ENCODE results near the gene KCNMA1. TPM values are rescaled to one million over a fixed set of nuclear protein-coding genes. Genes with fewer than 3 reads are reported as not detected.

The KCNMA1 gene
- total RNA-seq, 1 experiment from 2014 or later: 0.49 TPM

- intact Hi-C loops (cut with micrococcal nuclease): no loop called here
- ChIA-PET CTCF (no interaction called here), RAD21 (ENCODE audit: low non-redundant PET in 1 of 2, low total read pairs in 2 of 2, uncharacterized antibody in 2 of 2, unreplicated experiment in 2 of 2) (no interaction called here), POLR2A (no interaction called here)
- no peak overlapping the region for H3K27ac ChIP-seq (ENCODE audit: low read depth, low read length)
- no peaks in the 10 kb centered on the region for H4K20me1 ChIP-seq (ENCODE audit: insufficient read depth)
- no peaks in the 10 kb centered on the region for H3K9me2 ChIP-seq (ENCODE audit: insufficient read depth)
- no peak for TF ChIP-seq ZNF274 (IDR thresholded peaks at IDR 0.05; ENCODE audit: low read depth, low read length)
- no peak for TF ChIP-seq TCF7L2 (IDR thresholded peaks at IDR 0.05; ENCODE audit: borderline replicate concordance, extremely low read depth, insufficient read depth, insufficient read length)
- TF ChIP-seq ATF3 (IDR thresholded peaks at IDR 0.05): no peak
- no peak for TF ChIP-seq POLR2A (IDR thresholded peaks at IDR 0.05; ENCODE audit: borderline replicate concordance, extremely low read depth, insufficient read depth, insufficient read length)
- TF ChIP-seq SRF (IDR thresholded peaks at IDR 0.05; ENCODE audit: low read depth): no peak
- TF ChIP-seq FOSL1 (IDR thresholded peaks at IDR 0.05; ENCODE audit: low read depth): no peak
- TF ChIP-seq JUND (IDR thresholded peaks at IDR 0.05): no peak
- TF ChIP-seq ELF1 (IDR thresholded peaks at IDR 0.05; ENCODE audit: borderline replicate concordance, low read depth): no peak
- no TSS peak for BruUV-seq (replicated peaks)
- no peaks in the 10 kb centered on the region for H3K9me3 ChIP-seq (ENCODE audit: control insufficient read depth in 1 of 2, insufficient read depth in 1 of 2, low read depth in 1 of 2, low read length in 2 of 2)
- H3K4me3 ChIP-seq (replicated peaks in 1 of 2; ENCODE audit: low read depth in 1 of 2, low read length in 2 of 2): no peak overlapping the region
- H3K79me2 ChIP-seq (ENCODE audit: insufficient read depth, low read length): no peaks in the 10 kb centered on the region
- H3K9ac ChIP-seq (ENCODE audit: low read length): no peak overlapping the region
- peaks cover 5 to 14% of the 10 kb centered on the region in 2 experiments; a peak in 3 of 4 replicates for H3K4me1 ChIP-seq (ENCODE audit: control insufficient read depth in 1 of 2, insufficient read depth in 2 of 2, low read length in 2 of 2)
- H2AFZ ChIP-seq (ENCODE audit: low read depth, low read length, poor library complexity, severe bottlenecking): no peak overlapping the region
- DNase-seq (ENCODE audit: low read depth, low spot score) (no peak), ATAC-seq (no peak)
- no peak overlapping the region for H3K4me2 ChIP-seq (ENCODE audit: low read length)
- no peaks in the 10 kb centered on the region for H3K36me3 ChIP-seq (ENCODE audit: control insufficient read depth in 1 of 2, insufficient read depth in 2 of 2, low read length in 2 of 2)
- no peaks in the 10 kb centered on the region for H3K27me3 ChIP-seq (ENCODE audit: insufficient read depth, low read length)
Observed at GRCh38 chr10:77524281-77524711, 113.3 kb downstream of the KCNMA1 start.

- H3K4me2 ChIP-seq (ENCODE audit: low read length): no peak overlapping the region
- H3K4me3 ChIP-seq (replicated peaks in 1 of 2; ENCODE audit: low read depth in 1 of 2, low read length in 2 of 2): no peak overlapping the region
- ATAC-seq: no peak
- no TSS peak for BruUV-seq (replicated peaks)
- no peak overlapping the region for H2AFZ ChIP-seq (ENCODE audit: low read depth, low read length, poor library complexity, severe bottlenecking)
- H3K4me1 ChIP-seq (ENCODE audit: control insufficient read depth in 1 of 2, insufficient read depth in 2 of 2, low read length in 2 of 2): peaks cover 5 to 24% of the 10 kb centered on the region in 2 experiments; a peak in 3 of 4 replicates
- ChIA-PET RAD21 (ENCODE audit: low non-redundant PET in 1 of 2, low total read pairs in 2 of 2, uncharacterized antibody in 2 of 2, unreplicated experiment in 2 of 2) (no interaction called here), POLR2A (interaction anchor here (1.2 kb wide), 1 partner anchor 9 kb away, joined by 6 read pairs; no protein-coding TSS in a partner anchor), CTCF (interaction anchor here (1.2 kb wide), 1 partner anchor 83 kb away, joined by 3 read pairs; no protein-coding TSS in a partner anchor)
- intact Hi-C loops (cut with micrococcal nuclease): no loop called here
- H3K9ac ChIP-seq (ENCODE audit: low read length): no peak overlapping the region
- no peak for DNase-seq (ENCODE audit: low read depth, low spot score)
- H3K79me2 ChIP-seq (ENCODE audit: insufficient read depth, low read length): no peaks in the 10 kb centered on the region
- no peaks in the 10 kb centered on the region for H3K36me3 ChIP-seq (ENCODE audit: control insufficient read depth in 1 of 2, insufficient read depth in 2 of 2, low read length in 2 of 2)
- no peak overlapping the region for H3K27ac ChIP-seq (ENCODE audit: low read depth, low read length)
- no peaks in the 10 kb centered on the region for H3K27me3 ChIP-seq (ENCODE audit: insufficient read depth, low read length)
- H3K9me2 ChIP-seq (ENCODE audit: insufficient read depth): no peaks in the 10 kb centered on the region
- no peaks in the 10 kb centered on the region for H3K9me3 ChIP-seq (ENCODE audit: control insufficient read depth in 1 of 2, insufficient read depth in 1 of 2, low read depth in 1 of 2, low read length in 2 of 2)
- no peaks in the 10 kb centered on the region for H4K20me1 ChIP-seq (ENCODE audit: insufficient read depth)
- TF ChIP-seq POLR2AphosphoS5 (IDR thresholded peaks at IDR 0.05; ENCODE audit: low read depth, low read length): no peak
- no peak for TF ChIP-seq RAD21 (IDR thresholded peaks at IDR 0.05; ENCODE audit: low read depth)
- no peak for TF ChIP-seq ELF1 (IDR thresholded peaks at IDR 0.05; ENCODE audit: borderline replicate concordance, low read depth)
- no peak for TF ChIP-seq EZH2 (IDR thresholded peaks at IDR 0.05)
- no peak for TF ChIP-seq ZNF274 (IDR thresholded peaks at IDR 0.05; ENCODE audit: low read depth, low read length)
- TF ChIP-seq SIN3A (IDR thresholded peaks at IDR 0.05; ENCODE audit: low read depth): no peak
- TF ChIP-seq ZFX (IDR thresholded peaks at IDR 0.05): no peak
- no peak for TF ChIP-seq CTCF (IDR thresholded peaks at IDR 0.05 in 2 of 3, conservative IDR thresholded peaks at IDR 0.05 in 1 of 3; ENCODE audit: borderline replicate concordance in 1 of 3, insufficient read depth in 1 of 3, low read depth in 2 of 3, low read length in 2 of 3)
- no peak for TF ChIP-seq TCF7L2 (IDR thresholded peaks at IDR 0.05; ENCODE audit: borderline replicate concordance, extremely low read depth, insufficient read depth, insufficient read length)
- no peak for TF ChIP-seq CEBPB (IDR thresholded peaks at IDR 0.05; ENCODE audit: low read depth)
- no peak for TF ChIP-seq JUND (IDR thresholded peaks at IDR 0.05)
- TF ChIP-seq CBX3 (IDR thresholded peaks at IDR 0.05; ENCODE audit: low read depth): no peak
Observed at GRCh38 chr10:77522268-77522809, 115.3 kb downstream of the KCNMA1 start.

All from HCT116 (cell line).